Neural crest cell (in vitro differentiated cells): ENCODE data around the gene SMOC2. TPM values are rescaled to one million over a fixed set of nuclear protein-coding genes. Genes with fewer than 3 reads are reported as not detected.

Experiments
- DNase-seq: peaks from one replicate; pipeline ENCODE4 v3.0.0; 2021; ENCODE audit warnings: low read depth, mixed read lengths, low spot score
- H3K27ac Mint-ChIP-seq: one replicate; pipeline ENCODE4 v1.8.0; 2021; ENCODE audit warnings: mild to moderate bottlenecking, mixed read lengths; ENCODE audit not compliant: unreplicated experiment
- H3K27me3 Mint-ChIP-seq: 2 replicates; pipeline ENCODE4 v1.8.0; 2021; ENCODE audit warnings: low read depth, mild to moderate bottlenecking, mixed read lengths
- H3K36me3 Mint-ChIP-seq: 2 replicates; pipeline ENCODE4 v1.8.0; 2021; ENCODE audit warnings: low read depth, mild to moderate bottlenecking, mixed read lengths
- H3K4me1 Mint-ChIP-seq: 2 replicates; pipeline ENCODE4 v1.8.0; 2021; ENCODE audit warnings: mixed read lengths
- H3K4me3 Mint-ChIP-seq: one replicate; pipeline ENCODE4 v1.8.0; 2021; ENCODE audit warnings: mild to moderate bottlenecking, mixed read lengths
- H3K9me3 Mint-ChIP-seq: 2 replicates; pipeline ENCODE4 v1.8.0; 2021; ENCODE audit warnings: mixed read lengths
- CTCF ChIP-seq: fragments of 200-600 bp; sonication (generic); conservative IDR thresholded peaks from 2 replicates; pipeline ENCODE4 v1.5.0; 2021; ENCODE audit warnings: antibody characterized with exemption, mild to moderate bottlenecking
- total RNA-seq: library from RNA; stranded (reverse); gene quantifications from 2 replicates; pipeline ENCODE4 v1.2.1, GENCODE V29; 2021

The SMOC2 gene
- total RNA-seq, 1 donor from 2014 or later: 0.23 TPM

GRCh38 chr6:168428863-168429262, 12.1 kb upstream of the SMOC2 start:
- H3K4me3 Mint-ChIP-seq: no peak overlapping the region
- DNase-seq: no peak
- no peaks in the 10 kb centered on the region for H3K36me3 Mint-ChIP-seq
- no peak overlapping the region for H3K27ac Mint-ChIP-seq
- TF ChIP-seq CTCF: no peak
- no peaks in the 10 kb centered on the region for H3K4me1 Mint-ChIP-seq
- peaks cover 17% of the 10 kb centered on the region for H3K27me3 Mint-ChIP-seq
- H3K9me3 Mint-ChIP-seq: no peaks in the 10 kb centered on the region

- Mint-ChIP-seq H3K27me3 (peaks cover 29% of the 10 kb centered on the region), H3K4me3 (no peak overlapping the region), H3K36me3 (no peaks in the 10 kb centered on the region), H3K4me1 (no peaks in the 10 kb centered on the region), H3K27ac (no peak overlapping the region), H3K9me3 (no peaks in the 10 kb centered on the region)
- TF ChIP-seq CTCF: no peak
- no peak for DNase-seq
Observed at GRCh38 chr6:168432196-168432595, 8.8 kb upstream of the SMOC2 start.

DNA sequence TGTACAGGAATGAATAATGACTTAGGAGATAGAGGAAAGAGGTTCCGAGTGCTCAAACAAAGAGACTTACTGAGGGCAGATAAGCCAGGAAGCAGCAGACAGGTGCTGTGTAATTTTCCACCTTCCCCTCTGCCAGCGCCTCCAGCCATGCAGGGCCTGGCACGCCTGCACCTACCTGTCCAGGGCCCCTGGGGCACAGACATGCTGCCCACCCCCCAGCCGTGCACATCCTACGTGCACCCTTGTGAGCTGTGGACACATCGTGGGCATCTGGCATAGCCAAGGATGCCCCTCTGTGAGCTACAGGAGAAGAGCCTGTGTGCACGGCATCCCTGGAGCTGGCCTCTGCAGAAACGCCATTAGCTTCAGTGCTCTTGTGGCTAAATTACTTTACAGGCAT, 7.1 kb upstream of the SMOC2 start:
- TF ChIP-seq CTCF: no peak
- no peak overlapping the region for H3K4me3 Mint-ChIP-seq
- H3K27me3 Mint-ChIP-seq: peaks cover 40% of the 10 kb centered on the region
- DNase-seq: no peak
- no peak overlapping the region for H3K27ac Mint-ChIP-seq
- H3K9me3 Mint-ChIP-seq: no peaks in the 10 kb centered on the region
- H3K4me1 Mint-ChIP-seq: no peaks in the 10 kb centered on the region
- no peaks in the 10 kb centered on the region for H3K36me3 Mint-ChIP-seq

- H3K27me3 Mint-ChIP-seq: peaks cover 46% of the 10 kb centered on the region
- no peaks in the 10 kb centered on the region for H3K4me1 Mint-ChIP-seq
- H3K4me3 Mint-ChIP-seq: no peak overlapping the region
- no peaks in the 10 kb centered on the region for H3K9me3 Mint-ChIP-seq
- no peak for DNase-seq
- no peak overlapping the region for H3K27ac Mint-ChIP-seq
- H3K36me3 Mint-ChIP-seq: no peaks in the 10 kb centered on the region
- TF ChIP-seq CTCF: no peak
Observed at GRCh38 chr6:168434505-168434904, 6.5 kb upstream of the SMOC2 start.

GRCh38 chr6:168437751-168438150, 3.2 kb upstream of the SMOC2 start:
- peaks cover 68% of the 10 kb centered on the region for H3K27me3 Mint-ChIP-seq
- H3K36me3 Mint-ChIP-seq: no peaks in the 10 kb centered on the region
- no peak for TF ChIP-seq CTCF
- H3K4me1 Mint-ChIP-seq: peaks cover 13% of the 10 kb centered on the region
- H3K27ac Mint-ChIP-seq: no peak overlapping the region
- H3K9me3 Mint-ChIP-seq: no peaks in the 10 kb centered on the region
- DNase-seq: no peak
- H3K4me3 Mint-ChIP-seq: no peak overlapping the region
